Kidney epithelial cell (primary cell): ENCODE results near the gene ZNF442. TPM values are rescaled to one million over a fixed set of nuclear protein-coding genes. Genes with fewer than 3 reads are reported as not detected.
"Not testable (repeated sequence)": the region's sequence is repeated elsewhere in the genome, so short reads cannot be mapped to it uniquely, and the experiment has no call there.

Experiments
- DNase-seq: peaks from one replicate; pipeline ENCODE4 v3.0.0-alpha.2; 2010; ENCODE audit warnings: low read depth
- H3K27me3 ChIP-seq: 2 replicates; pipeline ENCODE4 v1.6.0; 2011; ENCODE audit warnings: low read length; ENCODE audit not compliant: control insufficient read depth, insufficient read depth
- H3K36me3 ChIP-seq: 2 replicates; pipeline ENCODE4 v1.5.1; 2011; ENCODE audit warnings: low read length; ENCODE audit not compliant: control insufficient read depth, insufficient read depth
- H3K4me3 ChIP-seq: 2 replicates; pipeline ENCODE4 v1.5.1; 2011; ENCODE audit warnings: low read depth, mild to moderate bottlenecking, control low read depth, low read length
- total RNA-seq: library from RNA; depleted of rRNA; stranded (reverse); fragments of >200 nt; gene quantifications from 2 replicates; pipeline ENCODE4 v1.2.3, GENCODE V29; 2015
- TF ChIP-seq, protein P1 (sequence below): IDR thresholded peaks from 2 replicates; pipeline ENCODE4 v1.5.1; 2011; ENCODE audit warnings: mild to moderate bottlenecking, moderate library complexity, low read length, control low read depth, inconsistent platforms; ENCODE audit not compliant: insufficient read depth, poor library complexity, severe bottlenecking

Gene ZNF442
- 0.34 and 0.46 TPM in 2 replicates for total RNA-seq

DNA sequence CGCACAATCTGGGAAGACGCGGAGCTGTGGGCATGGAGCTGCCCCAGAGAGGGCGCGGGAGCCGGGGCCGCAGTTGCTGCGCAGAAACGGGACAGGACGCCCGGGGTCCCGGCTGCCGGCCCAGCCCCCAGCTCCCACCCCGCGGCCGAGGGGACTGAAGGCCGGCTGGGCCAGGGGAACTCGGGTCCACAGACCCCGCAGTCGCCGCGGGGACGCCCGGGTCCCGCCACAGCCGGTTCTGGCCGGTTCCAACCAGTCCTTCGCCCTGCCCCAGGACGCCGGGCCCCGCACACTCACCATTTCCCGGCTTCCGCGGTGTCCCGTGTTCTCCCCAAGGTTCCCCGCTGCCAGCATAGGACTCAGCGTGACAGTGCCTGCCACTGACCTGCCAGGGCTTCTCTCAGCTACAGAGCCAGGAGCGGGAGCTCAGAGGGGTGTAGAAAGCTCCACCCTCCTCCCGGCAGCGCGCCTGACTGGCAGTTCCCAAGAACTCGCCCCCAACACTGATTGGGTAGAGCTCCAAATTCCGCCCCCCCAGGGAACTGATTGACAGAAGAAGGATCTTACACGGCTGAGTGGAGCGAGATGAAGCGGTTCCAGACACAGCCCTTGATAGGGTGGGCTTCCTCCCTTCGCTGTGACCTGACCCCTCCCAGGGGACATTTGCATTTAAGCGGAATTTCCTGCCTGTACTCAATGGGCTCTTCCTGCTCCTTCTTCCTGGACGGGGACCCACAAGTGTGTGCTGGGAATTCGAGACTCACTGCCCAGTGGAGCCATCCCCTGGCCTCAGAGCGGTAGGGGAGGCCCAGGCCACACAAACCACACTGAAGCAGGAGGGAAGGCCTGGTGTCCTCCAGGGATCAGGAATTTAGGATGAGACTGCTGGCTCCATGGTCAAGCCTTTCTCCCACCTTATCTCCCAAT is at the start of gene ZNF442:
Gene ZNF442 (minus strand): TSS at position 448 of the 927 bp plus-strand sequence. CDS start 2,052 bp downstream, outside the sequence.
- no peaks in the 10 kb centered on the region for H3K36me3 ChIP-seq
- peak; percentile 59 for DNase-seq
- no peaks in the 10 kb centered on the region for H3K27me3 ChIP-seq
- TF ChIP-seq, protein P1, sequence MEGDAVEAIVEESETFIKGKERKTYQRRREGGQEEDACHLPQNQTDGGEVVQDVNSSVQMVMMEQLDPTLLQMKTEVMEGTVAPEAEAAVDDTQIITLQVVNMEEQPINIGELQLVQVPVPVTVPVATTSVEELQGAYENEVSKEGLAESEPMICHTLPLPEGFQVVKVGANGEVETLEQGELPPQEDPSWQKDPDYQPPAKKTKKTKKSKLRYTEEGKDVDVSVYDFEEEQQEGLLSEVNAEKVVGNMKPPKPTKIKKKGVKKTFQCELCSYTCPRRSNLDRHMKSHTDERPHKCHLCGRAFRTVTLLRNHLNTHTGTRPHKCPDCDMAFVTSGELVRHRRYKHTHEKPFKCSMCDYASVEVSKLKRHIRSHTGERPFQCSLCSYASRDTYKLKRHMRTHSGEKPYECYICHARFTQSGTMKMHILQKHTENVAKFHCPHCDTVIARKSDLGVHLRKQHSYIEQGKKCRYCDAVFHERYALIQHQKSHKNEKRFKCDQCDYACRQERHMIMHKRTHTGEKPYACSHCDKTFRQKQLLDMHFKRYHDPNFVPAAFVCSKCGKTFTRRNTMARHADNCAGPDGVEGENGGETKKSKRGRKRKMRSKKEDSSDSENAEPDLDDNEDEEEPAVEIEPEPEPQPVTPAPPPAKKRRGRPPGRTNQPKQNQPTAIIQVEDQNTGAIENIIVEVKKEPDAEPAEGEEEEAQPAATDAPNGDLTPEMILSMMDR = peak; percentile 68
- peak within 1 kb of the TSS; percentile 73 for H3K4me3 ChIP-seq

DNA sequence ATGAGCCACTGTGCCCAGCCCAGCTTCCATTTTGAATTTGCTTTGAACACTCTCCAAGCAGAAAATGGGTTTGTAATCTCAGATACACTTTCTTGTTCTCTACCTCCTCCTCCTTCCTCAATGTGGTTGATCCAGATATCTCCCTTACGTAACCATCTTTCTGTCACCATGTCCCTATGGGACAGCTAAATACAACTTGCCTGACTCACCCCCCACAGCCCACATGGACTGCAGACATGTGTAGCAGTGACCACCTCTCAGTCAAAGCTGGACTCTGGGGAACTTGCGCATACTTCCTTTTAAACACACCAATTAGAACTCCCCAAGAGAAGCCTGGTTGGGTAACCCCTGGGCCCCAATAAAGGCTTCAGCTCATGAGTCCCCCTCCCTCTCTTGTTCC is 46.4 kb upstream of the ZNF442 start:
- no peak for DNase-seq
- Histone ChIP-seq H3K36me3 (no peaks in the 10 kb centered on the region), H3K4me3 (no peak overlapping the region), H3K27me3 (no peaks in the 10 kb centered on the region)
- TF ChIP-seq, protein P1 = no peak

DNA sequence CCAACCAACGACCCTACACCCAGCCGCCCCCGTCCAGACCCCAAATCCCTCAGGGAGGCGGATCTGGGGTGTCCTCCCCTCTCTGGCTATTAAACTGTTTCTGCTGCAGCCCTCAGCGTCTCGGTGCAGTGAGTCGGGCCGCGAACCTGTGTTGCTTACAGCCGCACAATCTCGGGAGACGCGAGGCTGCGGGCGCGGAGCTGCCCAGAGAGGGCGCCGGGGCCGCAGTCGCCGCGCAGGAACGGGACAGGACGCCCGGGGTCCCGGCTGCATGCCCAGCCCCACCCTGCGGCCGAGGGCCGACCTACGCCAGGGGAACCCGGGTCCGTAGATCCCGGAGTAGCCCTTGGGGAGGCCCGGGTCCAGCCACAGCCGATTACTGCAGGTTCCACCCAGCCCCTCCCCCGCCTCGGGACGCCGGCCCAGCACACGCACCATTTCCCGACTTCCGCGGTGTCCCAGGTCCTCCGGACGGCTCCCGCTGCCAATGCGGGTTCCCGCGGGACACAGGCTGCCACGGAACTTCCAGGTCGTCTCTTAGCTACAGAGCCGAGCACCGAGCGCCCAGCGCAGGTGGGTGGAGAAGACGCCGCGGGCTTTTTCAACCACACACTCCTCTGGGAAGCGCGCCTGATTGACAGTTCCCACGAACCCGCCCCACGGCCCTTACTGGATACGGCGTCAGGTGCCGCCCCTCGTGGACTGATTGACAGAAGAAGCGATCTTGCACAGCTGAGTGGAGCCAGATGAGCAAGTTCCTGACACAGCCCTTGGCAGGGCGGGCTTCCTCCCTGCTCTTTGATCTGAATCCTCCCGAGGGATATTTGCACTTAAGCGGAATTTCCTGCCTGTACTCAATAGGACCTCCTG is 35.4 kb upstream of the ZNF442 start, which contains the start of gene ZNF799:
Gene ZNF799 (minus strand): TSS at position 639 of the 870 bp plus-strand sequence. CDS start 201 bp downstream, at position 438.
- TF ChIP-seq, protein P1 = no peak
- H3K36me3 ChIP-seq = no peaks in the 10 kb centered on the region
- peak; percentile 93 for DNase-seq
- H3K27me3 ChIP-seq = no peaks in the 10 kb centered on the region
- peak within 1 kb of the TSS; percentile 82 for H3K4me3 ChIP-seq

DNA sequence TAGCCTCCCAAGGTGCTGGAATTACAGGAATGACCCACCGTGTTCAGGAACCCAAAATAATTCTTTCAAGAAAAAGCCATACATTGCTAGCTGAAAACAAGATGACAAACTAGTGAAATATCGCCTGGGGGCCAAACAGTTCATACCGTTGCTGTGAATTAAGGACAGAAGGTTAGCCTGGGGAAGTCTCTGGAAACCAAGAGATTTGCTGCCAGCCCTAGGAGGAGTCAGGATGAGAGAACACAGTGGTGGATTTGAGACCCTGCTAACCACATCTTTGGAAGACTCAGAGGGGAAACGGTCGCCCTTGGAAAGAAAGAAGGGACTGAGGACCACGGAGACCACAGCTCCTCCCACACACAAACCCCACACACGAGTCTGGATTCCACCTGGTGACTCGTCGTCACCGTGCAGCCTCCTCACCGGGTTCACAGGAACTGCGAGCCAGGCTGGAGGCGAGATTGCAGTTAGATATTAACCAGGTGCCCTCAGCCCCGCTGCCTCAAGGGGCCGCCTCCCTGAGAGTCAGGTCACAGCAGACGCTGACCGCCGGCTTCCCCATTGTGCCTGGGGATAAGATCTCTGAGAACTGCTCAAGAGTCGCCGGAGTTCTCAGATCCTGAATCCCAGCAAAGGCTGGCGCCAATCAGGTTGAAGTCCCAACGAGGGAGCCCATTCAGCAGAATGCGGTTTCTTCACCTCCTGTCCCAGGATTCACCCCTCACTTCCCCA is 34.6 kb upstream of the ZNF442 start:
- DNase-seq = peak; percentile 21
- H3K36me3 ChIP-seq, H3K27me3 ChIP-seq: not testable (repeated sequence)
- peak overlapping the region; percentile 82 for H3K4me3 ChIP-seq

DNA sequence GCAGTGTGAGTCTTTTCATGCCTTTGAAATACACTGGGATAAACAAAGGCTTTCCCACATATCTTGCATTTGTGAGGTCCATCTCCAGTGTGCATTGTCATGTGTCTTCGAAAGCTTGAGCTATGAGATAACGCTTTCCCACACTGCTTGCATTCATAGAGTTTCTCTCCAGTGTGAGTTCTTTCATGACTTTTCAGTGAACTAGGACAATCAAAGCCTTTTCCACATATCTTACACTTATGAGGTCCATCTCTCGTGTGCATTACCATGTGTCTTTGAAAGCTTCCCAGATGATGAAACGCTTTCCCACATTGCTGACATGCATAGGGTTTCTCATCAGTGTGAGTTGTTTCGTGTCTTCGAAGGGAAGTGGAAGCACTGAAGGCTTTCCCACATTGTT is 25.7 kb upstream of the ZNF442 start:
- DNase-seq, H3K36me3 ChIP-seq, H3K27me3 ChIP-seq, H3K4me3 ChIP-seq: not testable (repeated sequence)

DNA sequence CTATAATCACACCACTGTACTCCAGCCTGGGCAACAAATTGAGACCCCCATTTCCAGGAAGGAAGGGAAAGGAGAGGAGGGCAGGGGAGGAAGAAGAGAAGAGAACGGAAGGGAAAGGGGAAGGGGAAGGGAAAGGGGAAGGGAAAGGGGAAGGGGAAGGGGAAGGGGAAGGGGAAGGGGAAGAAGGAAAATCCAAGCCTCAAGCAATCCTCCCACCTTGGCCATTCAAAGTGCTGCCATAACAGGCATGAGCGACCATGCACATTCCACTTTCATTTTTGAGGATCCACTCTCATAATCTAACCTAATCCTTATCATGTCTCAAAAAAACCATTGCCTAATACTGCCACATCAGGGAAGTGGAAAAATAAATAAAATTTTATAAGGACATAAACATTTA is 20.9 kb upstream of the ZNF442 start:
- H3K27me3 ChIP-seq, DNase-seq, H3K36me3 ChIP-seq, H3K4me3 ChIP-seq: not testable (repeated sequence)

DNA sequence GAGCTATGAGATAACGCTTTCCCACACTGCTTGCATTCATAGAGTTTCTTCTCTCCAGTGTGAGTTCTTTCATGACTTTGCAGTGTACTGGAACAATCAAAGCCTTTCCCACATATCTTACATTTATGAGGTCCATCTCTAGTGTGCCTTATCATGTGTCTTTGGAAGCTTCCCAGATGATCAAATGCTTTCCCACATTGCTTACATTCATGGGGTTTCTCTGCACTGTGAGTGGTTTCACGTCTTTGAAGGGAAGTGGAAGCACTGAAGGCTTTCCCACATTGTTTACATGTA is 14.9 kb upstream of the ZNF442 start:
- Histone ChIP-seq H3K4me3 (no peak overlapping the region), H3K27me3 (no peaks in the 10 kb centered on the region), H3K36me3 (no peaks in the 10 kb centered on the region)
- TF ChIP-seq, protein P1 = no peak
- DNase-seq = no peak
